SK-N-SH treated with all-trans-retinoic acid at 6 μM for 48 hours (cell line): Measurements from ENCODE around the gene TRIL.

Source experiments
- OSR1 ChIP-seq: fragments of 250-450 bp; sonication (Bioruptor Pico); IDR thresholded peaks from 2 replicates; pipeline ENCODE4 v1.8.0; 2022; ENCODE audit warnings: moderate library complexity, mild to moderate bottlenecking, inconsistent platforms
- RARB ChIP-seq: fragments of 250-450 bp; sonication (Bioruptor Pico); IDR thresholded peaks from 2 replicates; pipeline ENCODE4 v1.8.0; 2021; ENCODE audit warnings: mild to moderate bottlenecking, moderate library complexity
- TF ChIP-seq, protein P1 (sequence below): fragments of 250-450 bp; sonication (Bioruptor Pico); IDR thresholded peaks from 2 replicates; pipeline ENCODE4 v1.8.0; 2020; ENCODE audit warnings: mild to moderate bottlenecking, moderate library complexity, borderline replicate concordance

DNA sequence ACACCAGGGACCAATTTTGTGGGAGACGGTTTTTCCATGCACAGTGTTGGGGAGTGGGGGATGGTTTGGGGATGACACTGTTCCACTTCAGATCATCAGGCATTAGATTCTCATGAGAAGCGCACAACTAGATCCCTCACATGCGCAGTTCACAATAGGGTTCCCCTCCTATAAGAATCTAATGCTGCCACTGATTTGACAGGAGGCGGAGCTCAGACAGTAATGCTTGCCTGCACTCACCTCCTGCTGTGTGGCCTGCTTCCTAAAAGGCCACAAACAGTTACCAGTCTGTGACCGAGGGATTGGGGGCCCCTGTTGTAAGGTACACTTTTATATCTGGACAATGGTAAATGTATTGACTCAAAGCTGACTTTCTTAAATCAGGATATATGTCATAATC lies 45.6 kb upstream of the TRIL start:
- no peak for TF ChIP-seq OSR1 (CRISPR knock-in tag)
- TF ChIP-seq, protein P1, sequence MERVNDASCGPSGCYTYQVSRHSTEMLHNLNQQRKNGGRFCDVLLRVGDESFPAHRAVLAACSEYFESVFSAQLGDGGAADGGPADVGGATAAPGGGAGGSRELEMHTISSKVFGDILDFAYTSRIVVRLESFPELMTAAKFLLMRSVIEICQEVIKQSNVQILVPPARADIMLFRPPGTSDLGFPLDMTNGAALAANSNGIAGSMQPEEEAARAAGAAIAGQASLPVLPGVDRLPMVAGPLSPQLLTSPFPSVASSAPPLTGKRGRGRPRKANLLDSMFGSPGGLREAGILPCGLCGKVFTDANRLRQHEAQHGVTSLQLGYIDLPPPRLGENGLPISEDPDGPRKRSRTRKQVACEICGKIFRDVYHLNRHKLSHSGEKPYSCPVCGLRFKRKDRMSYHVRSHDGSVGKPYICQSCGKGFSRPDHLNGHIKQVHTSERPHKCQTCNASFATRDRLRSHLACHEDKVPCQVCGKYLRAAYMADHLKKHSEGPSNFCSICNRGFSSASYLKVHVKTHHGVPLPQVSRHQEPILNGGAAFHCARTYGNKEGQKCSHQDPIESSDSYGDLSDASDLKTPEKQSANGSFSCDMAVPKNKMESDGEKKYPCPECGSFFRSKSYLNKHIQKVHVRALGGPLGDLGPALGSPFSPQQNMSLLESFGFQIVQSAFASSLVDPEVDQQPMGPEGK, result no peak
- TF ChIP-seq RARB (CRISPR knock-in tag), result no peak
